Measurements from ENCODE around the gene DAZAP2.
"Not testable (repeated sequence)": the region's sequence is repeated elsewhere in the genome, so short reads cannot be mapped to it uniquely, and the experiment has no call there.

The DAZAP2 gene

GRCh38 chr12:51225771-51226170 is 12.9 kb upstream of the DAZAP2 start:
- Histone ChIP-seq H3K4me3 (replicated peaks; ENCODE audit: insufficient read depth, low read length) (no peak overlapping the region), H3K27me3 (ENCODE audit: insufficient read depth, poor library complexity, severe bottlenecking) (no peaks in the 10 kb centered on the region), H3K27ac (replicated peaks) (no peak overlapping the region)
- DNase-seq (ENCODE audit: low read depth in 1 of 2, low spot score in 1 of 2): no peak
- TF ChIP-seq POLR2AphosphoS5 (IDR thresholded peaks at IDR 0.05; ENCODE audit: low read depth) (no peak), CTCF (IDR thresholded peaks at IDR 0.05; ENCODE audit: insufficient read depth, low read length) (no peak), REST (IDR thresholded peaks at IDR 0.05; ENCODE audit: insufficient replicate concordance, low read depth) (no peak)

- not testable (repeated sequence) for H3K27ac ChIP-seq (replicated peaks); H3K4me3 ChIP-seq (replicated peaks; ENCODE audit: insufficient read depth, low read length); H3K27me3 ChIP-seq (ENCODE audit: insufficient read depth, poor library complexity, severe bottlenecking); DNase-seq (ENCODE audit: low read depth in 1 of 2, low spot score in 1 of 2)
These were observed 11.5 kb upstream of the DAZAP2 start for GRCh38 chr12:51227112-51227511.

- TF ChIP-seq SPI1 (IDR thresholded peaks at IDR 0.05; ENCODE audit: borderline replicate concordance, low read depth) (no peak), REST (IDR thresholded peaks at IDR 0.05; ENCODE audit: insufficient replicate concordance, low read depth) (no peak), POLR2AphosphoS5 (IDR thresholded peaks at IDR 0.05; ENCODE audit: low read depth) (no peak), GABPA (IDR thresholded peaks at IDR 0.05; ENCODE audit: low read depth) (no peak), CTCF (IDR thresholded peaks at IDR 0.05; ENCODE audit: insufficient read depth, low read length) (no peak)
- DNase-seq (ENCODE audit: low read depth in 1 of 2, low spot score in 1 of 2): no peak
- Histone ChIP-seq H3K27ac (replicated peaks) (no peak overlapping the region), H3K27me3 (ENCODE audit: insufficient read depth, poor library complexity, severe bottlenecking) (no peaks in the 10 kb centered on the region), H3K4me3 (replicated peaks; ENCODE audit: insufficient read depth, low read length) (no peak overlapping the region)
These were observed 10.7 kb upstream of the DAZAP2 start for GRCh38 chr12:51227962-51228361.

GRCh38 chr12:51229116-51229809 is 9.4 kb upstream of the DAZAP2 start:
- H3K27ac ChIP-seq (replicated peaks): no peak overlapping the region
- TF ChIP-seq SPI1 (IDR thresholded peaks at IDR 0.05; ENCODE audit: borderline replicate concordance, low read depth) (no peak), CTCF (IDR thresholded peaks at IDR 0.05; ENCODE audit: insufficient read depth, low read length) (no peak), REST (IDR thresholded peaks at IDR 0.05; ENCODE audit: insufficient replicate concordance, low read depth) (no peak), GABPA (IDR thresholded peaks at IDR 0.05; ENCODE audit: low read depth) (no peak), POLR2AphosphoS5 (IDR thresholded peaks at IDR 0.05; ENCODE audit: low read depth) (no peak)
- H3K27me3 ChIP-seq (ENCODE audit: insufficient read depth, poor library complexity, severe bottlenecking): no peaks in the 10 kb centered on the region
- no peak for DNase-seq (ENCODE audit: low read depth in 1 of 2, low spot score in 1 of 2)
- no peak overlapping the region for H3K4me3 ChIP-seq (replicated peaks; ENCODE audit: insufficient read depth, low read length)

Data from HL-60 (cell line).